ENCODE data around the gene GRIP2.

Gene GRIP2

DNA sequence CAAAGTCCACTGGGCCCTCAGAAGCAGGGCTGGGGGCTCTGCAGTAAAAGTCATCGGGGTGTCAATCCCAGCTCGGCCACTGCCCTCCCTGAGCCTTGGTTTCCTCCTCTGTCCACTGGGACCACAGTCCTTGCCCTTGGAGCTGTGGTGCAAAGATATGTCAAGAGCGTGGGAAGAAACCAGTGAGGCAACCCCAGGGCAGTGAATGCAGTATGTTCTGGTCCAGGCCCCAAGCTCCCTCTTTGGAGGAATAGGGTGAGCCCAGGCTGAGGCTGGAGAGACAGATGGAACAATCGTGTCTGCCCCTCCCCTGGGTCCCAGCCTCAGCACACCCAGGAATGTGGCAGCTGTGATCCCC is 779 bp downstream of the GRIP2 start:
- no peak for DNase-seq (ENCODE audit: low read depth in 2 of 2)

DNA sequence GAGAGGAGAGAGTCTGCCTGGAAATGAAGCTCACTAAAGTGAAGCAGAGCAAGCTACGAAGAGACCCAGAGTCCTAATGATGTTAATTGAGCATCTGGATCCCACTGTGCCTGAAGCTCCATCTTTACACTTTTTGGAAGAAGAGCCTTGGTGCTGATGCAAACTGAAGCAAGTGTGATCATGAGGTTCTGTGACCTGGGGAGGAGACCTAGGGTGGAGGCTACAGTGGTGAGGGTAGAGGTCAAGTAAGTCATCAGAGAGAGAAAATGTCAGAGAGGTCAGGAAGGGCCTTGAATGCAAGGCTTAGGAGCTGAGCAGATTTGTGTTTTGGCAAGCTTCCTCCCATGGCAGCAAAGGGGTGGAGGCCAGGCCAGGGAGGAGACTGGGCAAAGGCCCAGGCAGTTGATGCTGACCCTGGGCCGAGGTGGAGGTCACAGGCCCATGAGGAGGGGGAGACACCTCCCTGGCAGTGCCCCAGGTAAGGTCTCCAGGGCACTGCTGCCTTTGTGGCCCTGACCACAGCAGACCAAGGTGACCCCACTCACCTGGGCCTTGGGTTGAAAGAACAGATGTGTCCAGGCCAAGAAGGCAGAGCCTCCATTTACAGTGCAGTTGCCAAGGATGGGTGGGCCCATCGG is 1.6 kb downstream of the GRIP2 start:
- no peak for DNase-seq (ENCODE audit: low read depth in 2 of 2)

DNA sequence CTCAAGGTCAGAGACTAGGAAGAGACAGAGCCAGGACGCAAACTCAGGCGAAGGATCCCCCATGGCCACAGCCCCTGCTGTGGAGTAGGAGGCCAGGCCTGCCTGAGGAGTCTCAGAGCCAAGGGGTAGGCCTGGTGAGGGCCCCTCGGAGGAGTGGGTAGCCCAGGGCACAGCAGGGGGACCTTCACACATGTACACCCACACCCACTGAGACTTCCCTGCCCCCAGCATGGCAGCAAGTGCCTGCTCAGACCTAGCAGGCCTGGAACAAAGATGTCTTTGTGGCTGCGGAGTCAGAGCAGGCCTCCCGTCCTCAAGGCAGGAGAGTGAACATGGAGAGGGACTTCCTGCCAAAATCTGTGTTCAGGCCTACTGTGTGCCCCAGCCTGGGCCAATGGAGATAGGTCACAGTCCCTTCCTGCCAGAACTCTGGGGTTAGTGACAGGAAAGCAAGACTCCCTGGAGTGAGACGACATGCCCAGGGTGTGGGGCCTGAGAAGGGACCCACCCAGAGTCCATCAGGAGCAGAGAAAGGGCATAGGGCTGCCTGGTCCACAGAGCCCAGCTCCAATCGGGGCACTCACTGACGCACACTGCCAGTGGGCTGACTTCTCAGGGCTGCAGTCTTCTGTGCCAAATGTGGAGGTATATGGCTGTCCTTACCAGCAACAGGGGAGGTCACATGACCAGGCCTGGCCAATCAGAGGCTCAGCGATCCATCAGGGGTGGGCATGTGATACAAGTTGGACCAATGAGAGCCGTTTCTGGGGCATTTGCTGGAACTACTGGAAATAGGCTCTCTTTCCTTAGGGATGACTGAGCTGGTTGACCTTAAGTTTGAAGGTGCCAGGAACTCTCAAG is 2.3 kb downstream of the GRIP2 start:
- no peak for DNase-seq (ENCODE audit: low read depth in 2 of 2)

DNA sequence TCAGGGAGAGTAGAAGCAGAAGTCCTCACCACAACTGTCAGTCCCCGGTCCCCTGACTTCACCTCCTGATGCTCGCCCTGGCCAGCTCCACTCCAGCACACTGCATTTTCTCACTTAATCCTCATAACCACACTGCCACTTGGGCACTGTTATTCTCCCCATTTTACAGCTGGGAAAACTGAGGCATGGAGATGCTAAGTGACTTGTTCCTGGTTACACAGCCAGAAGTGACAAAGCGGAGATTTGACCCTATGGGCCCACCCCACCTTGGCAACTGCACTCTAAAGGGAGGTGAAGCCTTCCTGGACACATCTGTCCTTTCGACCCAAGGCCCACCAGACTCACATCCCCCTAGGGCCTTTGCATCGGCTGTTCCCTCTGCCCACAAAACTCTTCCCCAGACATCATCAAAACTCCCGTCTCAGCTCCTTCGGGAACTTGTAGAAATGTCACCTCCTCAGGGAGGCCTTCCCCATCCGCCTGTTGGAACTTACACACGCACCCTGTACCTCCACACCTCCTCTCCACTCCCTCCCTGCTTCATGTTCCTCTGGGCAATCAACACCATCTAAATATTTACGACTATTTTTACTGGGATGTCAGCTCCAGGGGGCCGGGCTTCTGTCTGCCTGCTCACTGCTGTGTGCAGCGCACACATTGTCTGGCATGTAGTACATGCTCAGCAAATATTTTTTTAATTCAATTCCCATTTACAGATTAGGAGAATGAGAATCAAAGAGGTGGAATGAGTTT is 3.1 kb downstream of the GRIP2 start:
- DNase-seq (ENCODE audit: low read depth in 2 of 2): no peak

DNA sequence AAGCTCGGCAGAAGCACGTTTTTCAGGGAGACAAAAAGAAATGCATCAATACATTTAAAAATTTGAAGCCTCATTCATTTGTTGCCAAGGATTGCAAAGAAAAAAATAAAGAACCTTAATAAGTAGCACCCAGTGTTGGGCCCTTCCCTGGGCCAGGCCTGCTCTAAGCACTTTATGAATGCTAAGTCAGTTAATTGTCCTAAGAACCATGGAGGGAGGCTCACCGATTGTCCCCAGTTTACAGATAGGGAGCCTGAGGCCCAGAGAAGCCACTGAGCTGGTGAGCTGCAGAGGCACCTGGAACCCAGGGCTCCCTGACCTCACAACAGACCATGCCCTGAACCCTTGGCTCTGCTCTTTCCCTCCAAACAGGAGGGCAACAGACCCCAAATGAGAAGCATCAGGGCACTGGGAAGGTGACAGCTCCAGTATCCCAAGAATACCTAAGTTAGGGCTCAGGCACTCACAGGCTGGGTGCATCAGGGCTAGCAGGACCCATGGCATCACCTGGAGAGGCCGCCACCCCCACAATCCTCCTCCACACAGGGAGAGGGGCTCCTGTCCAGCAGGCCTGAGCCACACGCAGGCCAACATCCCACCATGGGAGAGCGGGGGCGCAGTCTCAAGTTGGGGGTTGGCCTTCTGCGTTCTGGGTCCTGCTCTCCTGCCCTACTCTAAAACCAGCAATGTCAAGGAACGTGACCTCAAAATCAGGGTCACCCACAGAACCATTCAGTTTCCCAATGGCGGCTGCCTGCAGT is 3.9 kb downstream of the GRIP2 start:
- no peak for DNase-seq (ENCODE audit: low read depth in 2 of 2)

DNA sequence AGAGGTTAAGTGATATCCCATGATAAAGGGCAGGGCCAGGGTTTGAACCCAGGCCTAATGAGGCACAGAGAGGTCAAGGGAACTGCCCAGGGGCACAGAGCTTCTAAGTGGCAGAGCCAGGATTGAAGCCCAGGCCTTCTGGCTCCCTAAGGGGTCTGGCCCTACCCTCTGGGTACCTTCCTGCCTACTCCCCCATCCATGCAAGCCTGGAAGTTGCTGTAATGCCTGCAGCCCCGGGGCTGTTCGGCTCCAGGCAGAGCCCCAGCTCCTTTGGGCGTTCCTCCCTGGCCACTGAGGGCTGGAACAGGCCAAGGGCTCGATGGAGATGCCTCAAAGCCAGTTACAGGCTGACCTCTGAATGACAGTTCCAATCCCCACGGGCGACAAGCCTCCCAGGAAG is 4.5 kb downstream of the GRIP2 start:
- DNase-seq (ENCODE audit: low read depth in 2 of 2): no peak

DNA sequence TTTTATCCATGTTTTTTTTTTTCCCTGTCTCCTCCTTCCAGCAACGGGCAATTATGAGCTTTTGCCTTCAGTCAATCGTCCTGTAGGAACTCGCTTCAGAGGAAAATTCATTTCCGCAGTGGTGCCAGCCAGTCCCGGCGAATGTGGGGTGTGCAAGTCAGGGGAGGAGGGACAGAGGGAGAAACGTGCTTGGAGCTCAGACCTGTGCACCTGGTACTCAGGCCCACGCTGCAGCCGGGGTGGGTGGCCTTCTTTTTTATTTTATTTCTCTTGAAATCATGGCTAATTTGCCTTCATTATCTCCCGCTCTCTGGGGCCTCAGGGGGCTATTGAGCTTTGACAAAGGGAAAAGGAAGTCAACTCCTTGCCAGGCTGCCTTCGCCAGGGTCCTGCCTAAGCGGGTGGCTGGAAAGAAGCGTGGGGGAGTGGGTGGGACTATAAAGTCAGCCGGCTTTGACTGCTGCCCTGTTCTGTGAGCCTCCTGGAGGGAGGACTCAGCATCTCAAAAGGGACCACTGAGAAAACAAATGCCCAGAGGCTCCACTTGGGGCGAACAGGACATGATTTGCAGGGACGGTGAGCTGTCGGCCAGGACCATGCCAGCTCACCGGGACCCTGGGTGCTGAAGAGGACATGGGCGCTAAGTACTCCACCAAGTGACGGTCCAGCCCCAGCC is 5.5 kb downstream of the GRIP2 start:
- no peak for DNase-seq (ENCODE audit: low read depth in 2 of 2)

DNA sequence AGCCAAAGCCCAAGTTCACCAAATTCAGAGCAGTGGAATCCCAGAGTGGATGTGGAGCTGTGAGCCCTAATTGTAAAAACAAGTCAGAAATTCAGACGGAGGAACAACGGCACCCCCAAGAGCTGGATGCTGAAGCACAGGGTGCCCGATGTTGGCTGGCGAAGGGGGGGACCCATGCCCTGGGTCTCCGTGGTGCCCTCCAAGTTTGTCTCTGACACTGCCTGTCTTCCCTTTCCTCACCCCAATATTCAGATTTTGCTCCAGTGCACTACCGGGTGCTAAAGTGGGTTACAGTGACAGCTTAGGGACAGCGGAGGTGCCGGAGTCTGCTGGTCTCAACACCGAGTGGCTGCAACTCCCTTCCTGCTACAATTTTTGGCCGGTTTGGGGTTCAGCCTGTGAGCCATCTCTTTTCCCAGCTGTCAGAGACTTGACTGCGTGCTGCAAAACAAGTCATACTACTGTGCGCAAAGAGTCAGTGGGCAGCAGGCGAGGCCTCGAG is 6.6 kb downstream of the GRIP2 start:
- DNase-seq (ENCODE audit: low read depth in 2 of 2): no peak

DNA sequence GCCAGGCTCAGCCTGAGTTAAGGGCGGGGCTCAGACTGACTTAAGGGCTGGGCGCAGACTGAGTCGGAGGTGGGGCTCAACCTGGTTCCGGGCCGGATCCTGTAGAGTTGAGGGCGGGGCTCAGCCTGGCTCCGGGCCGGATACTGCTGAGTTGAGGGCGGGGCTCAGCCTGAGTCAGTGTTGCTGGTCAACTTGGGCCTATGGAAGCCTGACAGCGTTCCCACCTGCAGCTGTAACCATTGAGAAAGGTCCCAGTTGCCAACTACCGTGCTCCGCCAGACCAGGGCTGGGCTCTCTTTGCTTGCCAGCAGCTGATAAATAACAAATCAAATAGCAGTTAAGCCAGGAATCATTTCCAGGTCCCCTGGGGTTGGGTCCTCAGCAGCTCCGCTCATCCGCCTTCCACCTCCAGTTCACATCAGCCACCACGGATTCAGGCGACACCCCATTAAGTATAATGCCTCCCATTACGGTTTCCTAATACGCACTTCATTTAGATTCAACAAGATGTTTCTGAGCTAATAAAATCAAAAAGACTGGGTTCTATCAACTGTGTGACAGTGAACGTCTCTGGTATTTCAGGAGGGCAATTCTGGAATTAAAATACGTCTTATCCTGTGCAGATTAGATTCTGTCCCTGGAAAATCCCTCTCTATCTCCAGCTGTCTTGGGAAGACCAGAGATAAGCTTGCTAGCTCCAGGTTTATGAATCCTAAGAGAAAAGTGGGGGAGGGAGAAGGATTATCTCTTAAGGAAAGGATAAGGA is 7.3 kb downstream of the GRIP2 start:
- DNase-seq (ENCODE audit: low read depth in 2 of 2): no peak

DNA sequence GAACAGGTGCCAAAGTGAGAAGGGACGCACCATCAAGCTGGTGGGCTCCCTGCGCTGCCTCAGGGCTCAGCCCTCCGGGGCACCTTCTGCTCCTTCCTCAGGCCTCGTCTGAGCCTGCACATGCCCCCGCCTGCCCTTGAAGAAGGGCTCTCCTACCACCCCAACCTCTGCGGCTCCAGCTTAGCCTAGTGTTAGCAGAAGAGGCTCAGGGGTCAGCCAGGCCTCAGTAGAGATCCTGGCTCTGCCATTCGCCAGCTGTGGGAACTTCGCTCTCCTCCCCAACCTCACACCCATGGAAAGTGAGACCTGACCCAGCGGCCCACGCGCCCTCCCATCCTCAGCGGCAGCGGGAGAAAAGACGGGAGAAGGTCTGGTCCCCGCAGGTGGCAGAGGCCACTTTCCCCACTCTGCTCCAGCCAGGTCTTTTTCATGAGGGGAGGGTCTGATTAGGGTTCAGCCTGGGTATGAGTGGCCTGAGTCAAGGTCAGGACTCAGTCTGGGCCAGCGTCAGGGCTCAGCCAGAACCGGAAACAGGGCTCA is 8.2 kb downstream of the GRIP2 start:
- DNase-seq (ENCODE audit: low read depth in 2 of 2): no peak

DNA sequence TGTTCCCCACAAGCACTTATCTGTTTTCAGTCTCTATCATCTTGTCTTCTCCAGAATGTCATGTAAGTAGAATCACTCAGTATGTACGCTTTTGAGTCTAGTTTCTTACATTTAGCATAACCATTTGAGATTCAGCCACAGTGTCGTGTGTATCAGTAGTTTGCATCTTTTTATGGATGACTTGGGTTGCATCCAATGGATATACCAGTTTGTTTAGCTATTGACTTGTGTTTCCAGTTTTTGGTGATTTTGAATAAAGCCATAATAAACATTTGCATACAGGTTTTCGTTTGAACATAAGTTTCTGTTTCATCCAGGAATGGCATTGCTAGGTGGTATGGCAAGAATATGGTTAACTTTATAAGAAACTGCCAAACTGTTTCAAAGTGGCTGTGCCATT is 12.1 kb downstream of the GRIP2 start:
- no peak for DNase-seq (ENCODE audit: low read depth in 2 of 2)

DNA sequence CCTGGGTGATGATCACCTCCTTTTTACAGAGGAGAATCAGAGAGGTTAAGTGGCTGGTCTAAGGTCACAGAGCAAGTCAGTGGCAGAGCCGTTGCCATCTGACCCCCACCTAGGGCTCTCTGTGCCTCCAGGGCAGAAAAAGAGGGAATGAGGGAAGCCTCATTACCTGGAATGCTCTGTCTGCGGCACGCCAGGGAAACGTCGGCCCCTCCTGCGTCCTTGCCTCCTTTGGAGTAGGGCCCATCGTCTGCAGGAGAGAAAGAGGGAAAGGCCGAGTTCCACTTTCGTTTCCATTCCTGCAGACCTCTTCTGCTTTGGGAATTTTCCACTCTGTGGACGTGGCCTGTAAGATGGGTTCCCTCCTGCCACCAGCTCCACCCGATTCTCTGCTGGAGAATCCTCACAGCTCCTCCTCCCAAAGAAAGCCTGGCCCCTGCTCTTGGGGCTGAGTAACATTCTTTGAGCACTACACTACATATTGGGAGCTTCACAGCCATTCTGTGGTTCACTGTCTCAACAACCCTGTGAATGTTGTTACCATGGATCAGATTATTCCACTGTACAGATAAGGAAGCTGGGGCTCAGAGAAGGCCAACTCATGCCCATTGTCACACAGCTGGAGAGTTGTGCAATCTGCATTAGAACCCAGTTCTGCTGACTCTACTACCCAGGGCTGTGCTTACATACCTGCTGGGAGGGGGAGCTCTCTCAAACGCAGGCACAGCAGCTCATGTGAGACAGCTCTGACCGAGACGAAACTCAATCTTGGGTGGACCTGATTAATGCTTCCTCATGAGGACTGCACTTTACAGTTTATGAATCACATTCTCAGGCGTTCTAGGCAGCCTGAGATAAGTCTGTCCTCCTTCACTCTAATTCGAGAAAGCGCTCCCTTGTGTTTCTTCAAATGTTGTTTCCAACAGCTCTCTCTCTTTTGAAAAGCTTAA is 14.2 kb downstream of the GRIP2 start:
- DNase-seq (ENCODE audit: low read depth in 2 of 2): no peak

DNA sequence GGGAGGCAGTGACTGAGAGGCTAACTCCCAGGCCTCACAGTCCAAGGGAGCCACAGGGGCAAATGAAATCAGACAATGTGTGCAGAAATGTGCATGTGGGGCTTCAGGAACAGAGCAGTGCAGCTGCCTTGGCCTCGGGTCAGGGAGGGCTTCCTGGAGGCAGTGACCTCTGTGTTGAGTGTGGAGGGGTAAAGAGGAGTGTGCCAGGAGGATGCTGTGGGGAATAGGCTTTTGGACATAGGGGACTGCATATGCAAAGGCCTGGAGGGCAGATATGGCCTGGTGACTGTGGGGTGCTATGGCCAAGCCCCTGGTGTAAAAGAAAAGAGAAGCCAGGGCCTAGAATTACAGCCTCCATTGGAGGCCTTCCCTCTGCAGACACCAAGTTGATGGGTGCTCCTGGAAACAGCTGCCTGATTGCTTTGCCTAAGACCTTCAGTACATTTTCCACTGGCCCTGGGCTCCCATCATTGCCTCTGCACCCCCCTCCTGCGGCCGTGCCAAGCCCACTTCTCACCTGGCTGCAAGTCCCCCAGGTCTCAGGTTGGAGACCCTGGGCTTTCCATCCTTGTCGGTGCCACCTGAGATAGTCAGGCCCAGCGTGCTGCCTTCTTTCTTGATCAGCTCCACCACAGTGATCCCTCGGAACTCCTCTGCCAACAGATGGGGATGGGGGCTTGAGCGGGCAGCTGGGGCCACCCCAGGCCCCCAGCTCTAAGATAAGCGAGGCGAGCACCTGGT is 15.1 kb downstream of the GRIP2 start:
- no peak for DNase-seq (ENCODE audit: low read depth in 2 of 2)

DNA sequence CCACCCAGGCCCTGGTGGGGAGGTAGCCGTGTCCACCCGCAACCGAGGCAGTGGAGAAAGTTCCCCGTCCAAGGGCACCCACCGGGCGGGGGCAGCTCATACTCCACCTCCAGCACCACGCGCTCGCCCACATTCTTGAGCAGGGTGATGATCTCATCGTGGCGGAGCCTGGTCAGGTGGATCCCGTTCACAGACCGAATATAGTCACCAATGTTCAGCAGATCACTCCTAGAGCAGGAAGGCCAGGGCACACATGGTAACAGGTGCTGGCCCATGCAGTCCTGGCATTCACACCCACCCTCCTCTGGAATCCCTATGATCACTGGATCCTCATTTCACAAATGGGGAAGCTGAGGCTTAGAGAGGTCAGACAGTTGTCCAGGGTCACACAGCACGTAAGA is 15.8 kb downstream of the GRIP2 start:
- no peak for DNase-seq (ENCODE audit: low read depth in 2 of 2)

DNA sequence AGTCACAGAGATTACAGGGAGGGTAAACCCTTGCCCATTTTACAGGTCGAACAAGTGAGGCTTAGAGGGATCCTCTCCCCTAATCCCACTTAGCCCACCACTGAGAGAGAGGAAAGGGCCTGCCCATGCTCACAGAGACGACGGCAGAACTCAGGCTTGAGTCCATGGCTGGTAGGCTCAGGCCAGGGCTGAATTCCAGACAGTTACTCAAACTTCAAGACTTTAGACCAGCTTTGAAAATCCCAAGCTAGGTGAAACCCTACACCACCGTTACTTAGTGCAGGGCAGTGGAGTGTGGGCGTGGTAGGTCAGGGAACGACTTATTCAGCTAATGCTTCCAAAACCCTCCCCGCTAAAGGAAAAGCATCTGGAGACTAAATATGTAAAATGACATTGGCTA is 16.4 kb downstream of the GRIP2 start:
- no peak for DNase-seq (ENCODE audit: low read depth in 2 of 2)

DNA sequence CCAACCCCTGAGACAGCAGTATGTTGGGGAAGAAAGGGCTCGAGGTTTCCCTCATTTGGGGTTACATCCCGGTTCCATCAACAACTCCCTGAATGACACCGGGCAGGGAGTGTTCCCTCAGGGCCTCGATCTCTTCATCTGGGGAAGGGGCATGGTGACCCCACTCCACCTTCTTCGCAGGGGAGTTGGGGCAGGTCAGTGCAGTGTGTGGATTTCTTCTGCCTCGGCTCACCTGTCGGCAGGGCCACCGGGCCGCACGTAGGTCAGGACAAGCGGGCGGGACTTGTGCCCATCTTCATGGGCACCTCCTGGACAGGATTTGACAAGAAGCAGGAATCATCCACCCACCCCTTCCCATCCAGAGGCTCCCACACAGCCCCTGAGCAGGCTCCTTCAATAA is 17.4 kb downstream of the GRIP2 start:
- DNase-seq (ENCODE audit: low read depth in 2 of 2): no peak

DNA sequence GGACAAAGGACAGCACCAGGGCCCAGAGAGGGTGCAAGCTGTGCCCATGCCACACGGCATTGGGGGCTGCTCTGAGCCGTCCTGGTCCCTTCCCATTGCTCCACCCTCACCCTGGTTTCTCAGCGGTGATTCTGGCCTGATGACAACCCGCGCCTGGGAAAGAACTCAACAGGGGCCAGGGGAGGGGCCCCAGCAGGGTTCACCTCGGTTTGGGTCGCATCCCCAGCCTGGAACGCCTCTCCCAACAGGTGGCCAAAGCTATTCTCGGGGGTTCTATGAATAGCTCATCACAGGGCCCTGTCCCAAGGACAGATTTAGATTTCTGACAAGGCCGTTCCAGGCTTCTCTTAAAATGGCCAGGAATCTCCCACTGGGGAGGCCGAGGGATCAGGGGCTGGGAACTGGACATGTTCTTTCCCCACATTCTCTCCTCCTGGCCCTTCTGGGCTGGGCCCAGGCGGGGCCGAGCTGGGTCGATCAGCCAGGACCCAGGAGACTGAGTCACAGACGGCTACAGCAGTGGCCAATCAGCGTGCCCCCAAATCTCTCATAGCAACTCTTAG is 17.9 kb downstream of the GRIP2 start:
- no peak for DNase-seq (ENCODE audit: low read depth in 2 of 2)

DNA sequence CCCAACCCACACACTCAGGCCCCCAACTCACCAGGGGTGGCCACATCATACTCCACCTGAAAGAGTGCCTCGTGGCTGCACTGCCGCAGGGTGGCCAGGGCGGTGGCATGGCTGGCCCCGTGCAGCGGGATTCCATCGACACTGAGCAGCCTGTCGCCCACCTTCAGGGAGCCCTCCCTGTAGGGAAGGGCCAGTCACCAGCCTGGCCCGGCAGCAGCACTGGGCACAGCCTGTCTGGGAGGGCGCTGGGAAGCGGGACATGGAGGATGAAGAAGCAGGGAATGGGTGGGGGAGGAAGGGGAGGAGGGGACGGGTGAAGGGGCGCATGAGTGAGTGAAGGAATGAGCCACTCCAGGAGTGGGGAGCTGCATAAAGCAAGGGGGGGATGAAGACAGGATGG is 18.5 kb downstream of the GRIP2 start:
- DNase-seq (ENCODE audit: low read depth in 2 of 2): no peak
